ENCODE data around the gene PCDHGA2. TPM values are rescaled to one million over a fixed set of nuclear protein-coding genes. Genes with fewer than 3 reads are reported as not detected.
"Not testable (repeated sequence)": the region's sequence is repeated elsewhere in the genome, so short reads cannot be mapped to it uniquely, and the experiment has no call there.

The PCDHGA2 gene
- total RNA-seq, 1 experiment from 2014 or later, result 0.96 TPM

- TF ChIP-seq CTCF (IDR thresholded peaks at IDR 0.05), result no peak
- no peak for TF ChIP-seq FOXP1 (CRISPR knock-in tag; IDR thresholded peaks at IDR 0.05; ENCODE audit: borderline replicate concordance)
- TF ChIP-seq ZNF219 (CRISPR knock-in tag; IDR thresholded peaks at IDR 0.05; ENCODE audit: borderline replicate concordance), result no peak
- TF ChIP-seq ZNF138 (CRISPR knock-in tag; conservative IDR thresholded peaks at IDR 0.05), result no peak
- no peak for TF ChIP-seq USF2 (CRISPR knock-in tag; IDR thresholded peaks at IDR 0.05)
- TF ChIP-seq ZNF671 (CRISPR knock-in tag; IDR thresholded peaks at IDR 0.05), result no peak
- no peak for TF ChIP-seq CREB1 (CRISPR knock-in tag; IDR thresholded peaks at IDR 0.05)
- TF ChIP-seq ESRRA (CRISPR knock-in tag; IDR thresholded peaks at IDR 0.05; ENCODE audit: borderline replicate concordance), result no peak
- no peak for TF ChIP-seq ZNF317 (CRISPR knock-in tag; IDR thresholded peaks at IDR 0.05; ENCODE audit: borderline replicate concordance, low read depth)
These were observed 31.9 kb upstream of the PCDHGA2 start (continued) for GRCh38 chr5:141306630-141307029.

- peaks cover 8% of the 10 kb centered on the region for H3K4me1 Mint-ChIP-seq
- ChIA-PET POLR2A (interaction anchor here (0.6 kb wide), 1 partner anchor 69 kb away, joined by 5 read pairs; no protein-coding TSS in a partner anchor), CTCF (interaction anchor here (0.6 to 1.6 kb wide), 3 partner anchors 68 to 250 kb away, joined by 3 to 4 read pairs (median 4); partner anchors contain the start of genes PCDHB15 and PCDHB9)
- ATAC-seq, result no peak
- peaks cover 29% of the 10 kb centered on the region for H3K36me3 Mint-ChIP-seq
- H3K9me3 Mint-ChIP-seq, result peaks cover 12% of the 10 kb centered on the region
- TF ChIP-seq ZNF263 (CRISPR knock-in tag; IDR thresholded peaks at IDR 0.05; ENCODE audit: low read depth), result no peak
- no peak for TF ChIP-seq ARID4B (CRISPR knock-in tag; IDR thresholded peaks at IDR 0.05; ENCODE audit: borderline replicate concordance)
- no peak for TF ChIP-seq MYBL2 (CRISPR knock-in tag; IDR thresholded peaks at IDR 0.05)
- no peak for TF ChIP-seq GABPB1 (CRISPR knock-in tag; IDR thresholded peaks at IDR 0.05)
- no peak for TF ChIP-seq GTF2I (CRISPR knock-in tag; conservative IDR thresholded peaks at IDR 0.05)
- TF ChIP-seq ZMAT4 (CRISPR knock-in tag; IDR thresholded peaks at IDR 0.05), result no peak
- TF ChIP-seq ZNF512 (CRISPR knock-in tag; IDR thresholded peaks at IDR 0.05; ENCODE audit: borderline replicate concordance), result no peak
- TF ChIP-seq CDX4 (CRISPR knock-in tag; IDR thresholded peaks at IDR 0.05; ENCODE audit: borderline replicate concordance), result no peak
- TF ChIP-seq ERG (CRISPR knock-in tag; IDR thresholded peaks at IDR 0.05), result no peak
- no peak for TF ChIP-seq ZNF232 (CRISPR knock-in tag; IDR thresholded peaks at IDR 0.05)
- TF ChIP-seq TEAD4 (CRISPR knock-in tag; IDR thresholded peaks at IDR 0.05), result no peak
- peaks cover 4% of the 10 kb centered on the region; the same call in 1 of the 2 replicates for H3K27me3 Mint-ChIP-seq (ENCODE audit: low read depth)
- H3K4me3 Mint-ChIP-seq, result no peak overlapping the region
- DNase-seq (ENCODE audit: low spot score), result no peak
- no peak overlapping the region for H3K27ac Mint-ChIP-seq
These were observed 24.8 kb upstream of the PCDHGA2 start for GRCh38 chr5:141313711-141314110.

- peaks cover 48% of the 10 kb centered on the region for H3K36me3 Mint-ChIP-seq
- H3K9me3 Mint-ChIP-seq, result peaks cover 28% of the 10 kb centered on the region
- POLR2A ChIA-PET; DNase-seq (ENCODE audit: low spot score); H3K27ac Mint-ChIP-seq; H3K4me3 Mint-ChIP-seq; ATAC-seq: not testable (repeated sequence)
- H3K4me1 Mint-ChIP-seq, result peaks cover 24% of the 10 kb centered on the region
- CTCF ChIA-PET, result interaction anchor here (0.7 to 4.9 kb wide), 3 partner anchors 72 to 660 kb away, joined by 4 to 37 read pairs (median 4); partner anchors contain the start of genes PCDHB15 and PCDHB16
- H3K27me3 Mint-ChIP-seq (ENCODE audit: low read depth), result peaks cover 24% of the 10 kb centered on the region
These were observed 21.6 kb upstream of the PCDHGA2 start for GRCh38 chr5:141316963-141317362.

All from WTC11 (cell line).